Psoas muscle (tissue), 8 donors: ENCODE measurements around the gene HYKK. TPM values are rescaled to one million over a fixed set of nuclear protein-coding genes. Genes with fewer than 3 reads are reported as not detected.

ENCODE experiments used
- ATAC-seq, 4 donors: fragments of 200-7000 bp; cut with Tn5 transposase; one replicate each; pipeline ENCODE4 v1.9.1; 2020; ENCODE audit warnings: moderate library complexity in 3 of 4, mild to moderate bottlenecking in 2 of 4
- DNase-seq, 2 donors: peaks; one replicate each; pipeline ENCODE4 v3.0.0-alpha.2; 2020
- H3K27ac ChIP-seq: fragments of 200-600 bp; one replicate; pipeline ENCODE4 v1.8.0; 2022
- H3K27me3 ChIP-seq, 3 donors: fragments of 200-600 bp in 1 of 3; one replicate each; pipeline versions ENCODE4 v1.6.1 to v1.8.0; 2013 to 2022; ENCODE audit warnings: low read length in 2 of 3, mild to moderate bottlenecking in 2 of 3, moderate library complexity in 1 of 3; ENCODE audit not compliant: insufficient read depth in 3 of 3
- H3K36me3 ChIP-seq, 2 donors: fragments of 200-600 bp in 1 of 2; one replicate each; pipeline versions ENCODE4 v1.6.1 to v1.8.0; 2013 to 2022; ENCODE audit warnings: low read depth in 1 of 2, mild to moderate bottlenecking in 1 of 2, moderate library complexity in 1 of 2; ENCODE audit not compliant: insufficient read depth in 1 of 2
- H3K4me1 ChIP-seq: fragments of 200-600 bp; one replicate; pipeline ENCODE4 v1.8.0; 2022
- H3K4me3 ChIP-seq: fragments of 200-600 bp; one replicate; pipeline ENCODE4 v1.8.0; 2022; ENCODE audit warnings: mild to moderate bottlenecking
- H3K9me3 ChIP-seq: fragments of 200-600 bp; one replicate; pipeline ENCODE4 v1.8.0; 2022
- CTCF ChIP-seq: fragments of 200-600 bp; IDR thresholded peaks from one replicate; pipeline ENCODE4 v1.8.0; 2022; ENCODE audit warnings: antibody characterized with exemption
- WGBS, 3 donors: extraction: QIAGEN DNeasy Blood & Tissue Kit; methylation state at CpG; one replicate each; pipeline versions ENCODE4 v1.1.6 to v1.1.7; 2013; 5-methylcytosine and 5-hydroxymethylcytosine counted together
- intact Hi-C, 2 donors: fragments of 100-400 bp; cut with DNase I; formaldehyde crosslinking; loops; one replicate each; pipeline versions ENCODE4 v1.11.0 to v1.14.2; 2022
- polyA plus RNA-seq, 3 donors: library from polyadenylated mRNA; stranded (reverse); fragments of 200-250 nt; gene quantifications; one replicate each; pipeline ENCODE4 v1.2.3, GENCODE V29; 2013
- total RNA-seq, 4 donors: library from RNA; stranded (reverse); fragmentation: NEBNext Ultra II Directional in 2 of 4; extraction: Animal tissue kit (Norgen Biotek cat#: 25700) in 2 of 4; gene quantifications; one replicate each; pipeline versions ENCODE4 v1.2.1 to v1.2.4, GENCODE V29; 2021 to 2023
- donor health status: healthy with polysubstance abuse.
- donor health status: DM: no; HTN: no; CAD: no; lungs with moderate emphysema.
- donor health status: Bipolar disorder and iron deficiency.
- donor health status: healthy.
- donor health status: DM: yes; HTN: yes; CAD: no.
- donor health status: DM: no; HTN: no; CAD: no.
- donor health status: DM: no; HTN: no; CAD: no.
- donor health status: DM: yes; HTN: yes; CAD: no.

HYKK gene
- total and polyA plus RNA-seq, 7 donors: 1.1 to 10.9 (median 3.4) TPM

- Histone ChIP-seq H3K27me3 (no peaks in the 10 kb centered on the region), H3K27ac (no peak overlapping the region), H3K36me3 (no peaks in the 10 kb centered on the region), H3K4me3 (no peak overlapping the region), H3K4me1 (peaks cover 2% of the 10 kb centered on the region), H3K9me3 (no peaks in the 10 kb centered on the region)
- no peak for TF ChIP-seq CTCF
- 81 to 87% (median 85%) methylated on average over 4 of the region's 4 CpGs for WGBS, 3 donors
- ATAC-seq (no peak), DNase-seq (no peak)
- intact Hi-C loops: no loop called here
Observed at GRCh38 chr15:78571382-78571781, 64.0 kb downstream of the HYKK start.

- intact Hi-C loops: no loop called here
Observed at GRCh38 chr15:78573416-78573815, 66.0 kb downstream of the HYKK start.

GRCh38 chr15:78574944-78575343, 67.6 kb downstream of the HYKK start:
- WGBS, 3 donors: 95 to 100% (median 100%) methylated on average over 1 of the region's 1 CpG
- no peak for TF ChIP-seq CTCF
- Histone ChIP-seq H3K27me3 (no peaks in the 10 kb centered on the region), H3K4me3 (no peak overlapping the region), H3K27ac (no peak overlapping the region), H3K4me1 (no peaks in the 10 kb centered on the region), H3K9me3 (no peaks in the 10 kb centered on the region), H3K36me3 (no peaks in the 10 kb centered on the region)
- no peak for DNase-seq
- ATAC-seq: no peak
- intact Hi-C loops: no loop called here

More at GRCh38 chr15:78573416-78573815, 66.0 kb downstream of the HYKK start:
- DNase-seq: no peak
- no peaks in the 10 kb centered on the region for H3K27me3 ChIP-seq
- no peaks in the 10 kb centered on the region for H3K9me3 ChIP-seq
- H3K4me3 ChIP-seq: no peak overlapping the region
- no peaks in the 10 kb centered on the region for H3K4me1 ChIP-seq
- H3K36me3 ChIP-seq: no peaks in the 10 kb centered on the region
- H3K27ac ChIP-seq: no peak overlapping the region
- ATAC-seq: no peak
- TF ChIP-seq CTCF: no peak
- 45 to 69% (median 61%) methylated on average over 4 of the region's 4 CpGs for WGBS, 3 donors

Other genes starting within 250 kb of the HYKK start
- gene DNAJA4, start 243.0 kb upstream of the HYKK start, total RNA-seq: 100 to 1,000 TPM in 3 of 4 donors, 10 to 100 TPM in 1; 78.5 to 263 (median 184) TPM
- 100 to 1,000 TPM; 154 to 276 (median 188) TPM for gene DNAJA4, start 243.0 kb upstream of the HYKK start, polyA plus RNA-seq
- gene SKIC8, start 208.0 kb upstream of the HYKK start, total RNA-seq: 10 to 100 TPM; 17.7 to 38.6 (median 30.8) TPM
- 10 to 100 TPM; 32.9 to 48.9 (median 39.7) TPM for gene SKIC8, start 208.0 kb upstream of the HYKK start, polyA plus RNA-seq
- not detected for gene CRABP1, start 167.2 kb upstream of the HYKK start, total RNA-seq
- under 1 TPM in 1 of 3 donors, not detected in 2; 0.05 TPM for gene CRABP1, start 167.2 kb upstream of the HYKK start, polyA plus RNA-seq
- gene IREB2, start 69.4 kb upstream of the HYKK start, total RNA-seq: 10 to 100 TPM; 29.2 to 46.5 (median 42.9) TPM
- 10 to 100 TPM; 11.0 to 24.6 (median 11.3) TPM for gene IREB2, start 69.4 kb upstream of the HYKK start, polyA plus RNA-seq
- gene PSMA4, start 32.9 kb downstream of the HYKK start, total RNA-seq: 100 to 1,000 TPM in 3 of 4 donors, 10 to 100 TPM in 1; 94.3 to 227 (median 176) TPM
- gene PSMA4, start 32.9 kb downstream of the HYKK start, polyA plus RNA-seq: 100 to 1,000 TPM; 261 to 487 (median 348) TPM
- 1 to 10 TPM in 3 of 4 donors, under 1 TPM in 1; 0.71 to 4.4 (median 3.8) TPM for gene CHRNA5, start 57.9 kb downstream of the HYKK start, total RNA-seq
- gene CHRNA5, start 57.9 kb downstream of the HYKK start, polyA plus RNA-seq: 1 to 10 TPM; 1.4 to 3.3 (median 2.4) TPM
- gene CHRNA3, start 113.4 kb downstream of the HYKK start, total RNA-seq: under 1 TPM in 2 of 4 donors, not detected in 2; 0.06 to 0.17 TPM
- gene CHRNA3, start 113.4 kb downstream of the HYKK start, polyA plus RNA-seq: under 1 TPM in 2 of 3 donors, not detected in 1; 0.01 to 0.04 TPM
- not detected for gene CHRNB4, start 133.6 kb downstream of the HYKK start, total RNA-seq
- gene CHRNB4, start 133.6 kb downstream of the HYKK start, polyA plus RNA-seq: not detected